Smooth muscle cell (in vitro differentiated cells): Measurements from ENCODE around the gene CENPX. TPM values are rescaled to one million over a fixed set of nuclear protein-coding genes. Genes with fewer than 3 reads are reported as not detected.

ENCODE experiments used
- DNase-seq: peaks from one replicate; lab custom pipeline; 2025; ENCODE audit not compliant: unreplicated experiment; lab: John Stamatoyannopoulos, UW
- H2AFZ ChIP-seq: fragments of 200-600 bp; sonication (generic); 2 replicates; pipeline ENCODE4 v1.6.0; 2016; ENCODE audit warnings: antibody characterized with exemption, low read depth, mild to moderate bottlenecking
- H3F3A ChIP-seq: fragments of 200-600 bp; sonication (generic); 2 replicates; pipeline ENCODE4 v1.6.0; 2017; ENCODE audit warnings: antibody characterized with exemption, low read depth
- H3K27ac ChIP-seq: fragments of 200-600 bp; sonication (generic); 2 replicates; pipeline ENCODE4 v1.5.1; 2016; ENCODE audit warnings: low read depth, mild to moderate bottlenecking
- H3K27me3 ChIP-seq: fragments of 200-600 bp; sonication (generic); 2 replicates; pipeline ENCODE4 v1.6.1; 2016; ENCODE audit warnings: low read depth, mild to moderate bottlenecking
- H3K36me3 ChIP-seq: fragments of 200-600 bp; sonication (generic); 2 replicates; pipeline ENCODE4 v1.5.1; 2016; ENCODE audit warnings: low read depth
- H3K4me1 ChIP-seq: fragments of 200-600 bp; sonication (generic); 2 replicates; pipeline ENCODE4 v1.5.1; 2016; ENCODE audit warnings: low read depth
- H3K4me2 ChIP-seq: fragments of 200-600 bp; sonication (generic); 2 replicates; pipeline ENCODE4 v1.6.0; 2016; ENCODE audit warnings: mild to moderate bottlenecking
- H3K4me3 ChIP-seq: fragments of 200-600 bp; sonication (generic); 2 replicates; pipeline ENCODE4 v1.5.1; 2016; ENCODE audit warnings: mild to moderate bottlenecking
- H3K79me2 ChIP-seq: fragments of 200-600 bp; sonication (generic); 2 replicates; pipeline ENCODE4 v1.6.0; 2016; ENCODE audit warnings: low read depth, mild to moderate bottlenecking
- H3K9ac ChIP-seq: fragments of 200-600 bp; sonication (generic); 2 replicates; pipeline ENCODE4 v1.6.0; 2016; ENCODE audit warnings: low read depth
- H3K9me3 ChIP-seq: fragments of 200-600 bp; sonication (generic); replicated peaks from 2 replicates; pipeline ENCODE4 v1.5.1; 2016; ENCODE audit warnings: low read depth
- H4K20me1 ChIP-seq: fragments of 200-600 bp; sonication (generic); 2 replicates; pipeline ENCODE4 v1.6.0; 2016; ENCODE audit warnings: low read depth
- CTCF ChIP-seq: fragments of 200-600 bp; sonication (generic); IDR thresholded peaks from 2 replicates; pipeline ENCODE4 v1.5.1; 2017; ENCODE audit warnings: borderline replicate concordance, mild to moderate bottlenecking, antibody characterized with exemption; ENCODE audit not compliant: insufficient read depth, poor library complexity, severe bottlenecking
- WGBS: methylation state at CpG from one replicate; pipeline ENCODE4 v1.1.7; 2016; ENCODE audit warnings: low lambda C conversion rate; 5-methylcytosine and 5-hydroxymethylcytosine counted together
- polyA plus RNA-seq: library from polyadenylated mRNA; unstranded; fragments of >200 nt; fragmentation: Nextera tagmentation; extraction: Ambion mirVana; gene quantifications from 2 replicates; pipeline ENCODE4 v1.2.1, GENCODE V29; 2016
- total RNA-seq: library from RNA; depleted of rRNA; stranded (reverse); fragments of >200 nt; gene quantifications from 2 replicates; pipeline ENCODE4 v1.2.3, GENCODE V29; 2014

Gene CENPX
- total and polyA plus RNA-seq, 2 experiments from 2014 or later: 44.6 to 57.5 TPM

GRCh38 chr17:82031885-82032627 is 9.4 kb upstream of the CENPX start:
- H3K4me3 ChIP-seq: peak overlapping the region; percentile 54
- H3K4me2 ChIP-seq: peak overlapping the region; percentile 96
- no peaks in the 10 kb centered on the region for H3K36me3 ChIP-seq
- no peaks in the 10 kb centered on the region for H3K27me3 ChIP-seq
- no peak overlapping the region for H3K27ac ChIP-seq
- TF ChIP-seq CTCF: no peak
- no peak for DNase-seq
- H4K20me1 ChIP-seq: no peaks in the 10 kb centered on the region
- H3F3A ChIP-seq: peaks cover 6% of the 10 kb centered on the region
- no peaks in the 10 kb centered on the region for H3K9me3 ChIP-seq
- no peak overlapping the region for H2AFZ ChIP-seq
- WGBS: 12% methylated on average over 28 of the region's 59 CpGs
- peaks cover 6% of the 10 kb centered on the region for H3K4me1 ChIP-seq
- H3K9ac ChIP-seq: no peak overlapping the region
- H3K79me2 ChIP-seq: no peaks in the 10 kb centered on the region

- H3K27ac ChIP-seq: no peak within 1 kb of the TSS
- no peaks in the 10 kb centered on the region for H3K9me3 ChIP-seq
- no peaks in the 10 kb centered on the region for H3K27me3 ChIP-seq
- H2AFZ ChIP-seq: peak within 1 kb of the TSS; percentile 23
- H3K4me2 ChIP-seq: peak within 1 kb of the TSS; percentile 98
- peaks cover 6% of the 10 kb centered on the region for H3F3A ChIP-seq
- no peaks in the 10 kb centered on the region for H4K20me1 ChIP-seq
- DNase-seq: no peak
- 3% methylated on average over 34 of the region's 96 CpGs for WGBS
- H3K79me2 ChIP-seq: no peaks in the 10 kb centered on the region
- no peaks in the 10 kb centered on the region for H3K4me1 ChIP-seq
- TF ChIP-seq CTCF: no peak
- H3K4me3 ChIP-seq: peak within 1 kb of the TSS; percentile 79
- no peaks in the 10 kb centered on the region for H3K36me3 ChIP-seq
- no peak within 1 kb of the TSS for H3K9ac ChIP-seq
These were observed 8.7 kb upstream of the CENPX start, which contains the start of gene RAC3 for GRCh38 chr17:82031303-82031884. Gene RAC3, plus strand, starts transcription at chr17:82031678. Its CDS starts 84 bp downstream, at chr17:82031762.

- Histone ChIP-seq H3K27me3 (no peaks in the 10 kb centered on the region), H3K4me3 (peak overlapping the region; percentile 79), H3K9me3 (no peaks in the 10 kb centered on the region), H3K79me2 (no peaks in the 10 kb centered on the region), H4K20me1 (no peaks in the 10 kb centered on the region), H3K9ac (no peak overlapping the region), H3K27ac (no peak overlapping the region), H3K36me3 (no peaks in the 10 kb centered on the region), H3F3A (peaks cover 6% of the 10 kb centered on the region), H2AFZ (peak overlapping the region; percentile 23), H3K4me2 (peak overlapping the region; percentile 98), H3K4me1 (no peaks in the 10 kb centered on the region)
- DNase-seq: peak; percentile 73
- TF ChIP-seq CTCF: peak; percentile 90
- WGBS: under 1% methylated on average over 84 of the region's 94 CpGs
These were observed 8.0 kb upstream of the CENPX start for GRCh38 chr17:82030470-82031302.
